RWPE2 (cell line): ENCODE results near the gene GRB10.

Experiments
- ATAC-seq: fragments of 200-7000 bp; cut with Tn5 transposase; 3 replicates; pipeline ENCODE4 v1.9.1; 2021; ENCODE audit warnings: low read depth
- DNase-seq: peaks from one replicate; pipeline ENCODE4 v3.0.0-alpha.2; 2020; ENCODE audit warnings: low spot score
- H3K27ac ChIP-seq: fragments of 450-650 bp; 2 replicates; pipeline ENCODE4 v1.5.1; 2017; ENCODE audit warnings: mild to moderate bottlenecking; ENCODE audit not compliant: poor library complexity, severe bottlenecking
- H3K27me3 ChIP-seq: fragments of 250-450 bp; sonication (Bioruptor Pico); 2 replicates; pipeline ENCODE4 v1.5.1; 2021; ENCODE audit warnings: mild to moderate bottlenecking, moderate library complexity; ENCODE audit not compliant: insufficient read depth, poor library complexity, severe bottlenecking
- H3K36me3 ChIP-seq: fragments of 250-450 bp; sonication (Bioruptor Pico); 2 replicates; pipeline ENCODE4 v1.5.1; 2020; ENCODE audit warnings: low read depth, mild to moderate bottlenecking, moderate library complexity
- H3K4me1 ChIP-seq: fragments of 250-450 bp; sonication (Bioruptor Pico); 2 replicates; pipeline ENCODE4 v1.5.1; 2021; ENCODE audit warnings: mild to moderate bottlenecking, moderate library complexity; ENCODE audit not compliant: insufficient read depth, poor library complexity, severe bottlenecking
- H3K4me3 ChIP-seq: fragments of 250-450 bp; sonication (Bioruptor Pico); 2 replicates; pipeline ENCODE4 v1.5.1; 2021; ENCODE audit warnings: mild to moderate bottlenecking, moderate library complexity; ENCODE audit not compliant: severe bottlenecking
- H3K9me3 ChIP-seq: fragments of 250-450 bp; sonication (Bioruptor Pico); 2 replicates; pipeline ENCODE4 v1.5.1; 2021; ENCODE audit warnings: mild to moderate bottlenecking, moderate library complexity; ENCODE audit not compliant: severe bottlenecking
- TF ChIP-seq, protein P1 (sequence below): fragments of 450-650 bp; IDR thresholded peaks from one replicate; pipeline ENCODE4 v1.5.1; 2017; ENCODE audit warnings: mild to moderate bottlenecking, moderate library complexity; ENCODE audit not compliant: poor library complexity, severe bottlenecking

Gene GRB10

GRCh38 chr7:50821457-50822008 is 38.8 kb upstream of the GRB10 start:
- no peaks in the 10 kb centered on the region for H3K27me3 ChIP-seq
- DNase-seq: no peak
- H3K4me1 ChIP-seq: peaks cover 14% of the 10 kb centered on the region
- no peaks in the 10 kb centered on the region for H3K9me3 ChIP-seq
- no peak overlapping the region for H3K27ac ChIP-seq
- no peak for ATAC-seq
- H3K36me3 ChIP-seq: no peaks in the 10 kb centered on the region
- TF ChIP-seq, protein P1, sequence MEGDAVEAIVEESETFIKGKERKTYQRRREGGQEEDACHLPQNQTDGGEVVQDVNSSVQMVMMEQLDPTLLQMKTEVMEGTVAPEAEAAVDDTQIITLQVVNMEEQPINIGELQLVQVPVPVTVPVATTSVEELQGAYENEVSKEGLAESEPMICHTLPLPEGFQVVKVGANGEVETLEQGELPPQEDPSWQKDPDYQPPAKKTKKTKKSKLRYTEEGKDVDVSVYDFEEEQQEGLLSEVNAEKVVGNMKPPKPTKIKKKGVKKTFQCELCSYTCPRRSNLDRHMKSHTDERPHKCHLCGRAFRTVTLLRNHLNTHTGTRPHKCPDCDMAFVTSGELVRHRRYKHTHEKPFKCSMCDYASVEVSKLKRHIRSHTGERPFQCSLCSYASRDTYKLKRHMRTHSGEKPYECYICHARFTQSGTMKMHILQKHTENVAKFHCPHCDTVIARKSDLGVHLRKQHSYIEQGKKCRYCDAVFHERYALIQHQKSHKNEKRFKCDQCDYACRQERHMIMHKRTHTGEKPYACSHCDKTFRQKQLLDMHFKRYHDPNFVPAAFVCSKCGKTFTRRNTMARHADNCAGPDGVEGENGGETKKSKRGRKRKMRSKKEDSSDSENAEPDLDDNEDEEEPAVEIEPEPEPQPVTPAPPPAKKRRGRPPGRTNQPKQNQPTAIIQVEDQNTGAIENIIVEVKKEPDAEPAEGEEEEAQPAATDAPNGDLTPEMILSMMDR: no peak
- no peak overlapping the region for H3K4me3 ChIP-seq

GRCh38 chr7:50818324-50818723 is 35.6 kb upstream of the GRB10 start:
- Histone ChIP-seq H3K27ac (peak overlapping the region; percentile 16), H3K4me3 (no peak overlapping the region), H3K27me3 (no peaks in the 10 kb centered on the region), H3K9me3 (no peaks in the 10 kb centered on the region), H3K36me3 (no peaks in the 10 kb centered on the region), H3K4me1 (no peaks in the 10 kb centered on the region)
- no peak for DNase-seq
- TF ChIP-seq, protein P1: no peak
- peak; percentile 67 for ATAC-seq

DNA sequence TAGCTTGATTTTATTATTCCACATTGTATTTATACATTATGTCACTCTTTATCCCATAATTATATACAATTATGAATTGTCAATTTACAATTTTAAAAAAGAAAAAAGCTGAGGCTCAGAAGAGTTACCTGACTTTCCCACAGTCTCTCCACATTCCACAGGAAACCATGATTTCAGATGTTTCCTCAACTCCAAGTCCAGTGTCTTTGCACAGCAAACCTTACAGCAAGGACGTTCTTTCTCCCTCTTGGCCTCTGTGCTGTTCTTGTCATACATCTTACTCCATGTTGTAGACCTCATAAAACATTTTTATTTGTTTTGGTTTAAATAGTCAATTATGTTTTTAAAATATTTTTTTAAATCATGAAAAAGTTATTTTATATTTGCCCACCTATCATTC is 34.9 kb upstream of the GRB10 start:
- Histone ChIP-seq H3K27ac (peak overlapping the region; percentile 16), H3K4me1 (peaks cover 7% of the 10 kb centered on the region), H3K9me3 (no peaks in the 10 kb centered on the region), H3K27me3 (no peaks in the 10 kb centered on the region), H3K36me3 (no peaks in the 10 kb centered on the region), H3K4me3 (no peak overlapping the region)
- DNase-seq (no peak), ATAC-seq (no peak)
- TF ChIP-seq, protein P1: no peak

GRCh38 chr7:50815138-50815537 is 32.4 kb upstream of the GRB10 start:
- Histone ChIP-seq H3K4me1 (peaks cover 8% of the 10 kb centered on the region), H3K4me3 (no peak overlapping the region), H3K9me3 (no peaks in the 10 kb centered on the region), H3K36me3 (no peaks in the 10 kb centered on the region), H3K27me3 (no peaks in the 10 kb centered on the region), H3K27ac (no peak overlapping the region)
- TF ChIP-seq, protein P1: no peak
- DNase-seq (no peak), ATAC-seq (no peak)

- TF ChIP-seq, protein P1: no peak
- DNase-seq (no peak), ATAC-seq (no peak)
- Histone ChIP-seq H3K27ac (no peak overlapping the region), H3K4me1 (peaks cover 8% of the 10 kb centered on the region), H3K27me3 (no peaks in the 10 kb centered on the region), H3K36me3 (no peaks in the 10 kb centered on the region), H3K9me3 (no peaks in the 10 kb centered on the region), H3K4me3 (no peak overlapping the region)
Observed at GRCh38 chr7:50814166-50814565, 31.5 kb upstream of the GRB10 start.
